DND-41 (cell line): ENCODE measurements around the gene ENO4.

Experiments
- ATAC-seq: fragments of 200-7000 bp; cut with Tn5 transposase; 3 replicates; pipeline ENCODE4 v1.9.1; 2021; ENCODE audit warnings: low read depth; ENCODE audit not compliant: insufficient read depth
- DNase-seq: peaks from one replicate; pipeline ENCODE4 v3.0.0-alpha.2; 2020
- H2AFZ ChIP-seq: 2 replicates; pipeline ENCODE4 v1.6.0; 2012; ENCODE audit warnings: low read depth, low read length
- H3K27ac ChIP-seq: 2 replicates; pipeline ENCODE4 v1.5.1; 2012; ENCODE audit warnings: low read length, inconsistent platforms
- H3K27me3 ChIP-seq: fragments of 200-600 bp; sonication (generic); 2 replicates; pipeline ENCODE4 v1.6.0; 2012; ENCODE audit warnings: low read length, mild to moderate bottlenecking, inconsistent platforms; ENCODE audit not compliant: insufficient read depth, poor library complexity
- H3K36me3 ChIP-seq: 2 replicates; pipeline ENCODE4 v1.5.1; 2012; ENCODE audit warnings: low read length, inconsistent platforms; ENCODE audit not compliant: insufficient read depth
- H3K4me1 ChIP-seq: 2 replicates; pipeline ENCODE4 v1.5.1; 2012; ENCODE audit warnings: mild to moderate bottlenecking, low read length; ENCODE audit not compliant: insufficient read depth
- H3K4me2 ChIP-seq: 2 replicates; pipeline ENCODE4 v1.6.0; 2012; ENCODE audit warnings: mild to moderate bottlenecking, moderate library complexity, low read length, inconsistent platforms; ENCODE audit not compliant: insufficient read depth
- H3K4me3 ChIP-seq, 2 experiments: fragments of 200-600 bp in 1 of 2; shearing (Covaris generic) in 1 of 2; 2 replicates each; pipeline ENCODE4 v1.5.1; 2012 to 2016; ENCODE audit warnings: inconsistent platforms in 2 of 2, low read length in 2 of 2, mild to moderate bottlenecking in 2 of 2, low read depth in 1 of 2, moderate library complexity in 1 of 2
- H3K79me2 ChIP-seq: 2 replicates; pipeline ENCODE4 v1.6.0; 2012; ENCODE audit warnings: low read length, inconsistent platforms; ENCODE audit not compliant: insufficient read depth
- H3K9ac ChIP-seq: 2 replicates; pipeline ENCODE4 v1.6.0; 2012; ENCODE audit warnings: low read depth, mild to moderate bottlenecking, inconsistent platforms, low read length, moderate library complexity
- H3K9me3 ChIP-seq: 2 replicates; pipeline ENCODE4 v1.5.1; 2012; ENCODE audit warnings: low read length, moderate library complexity, mild to moderate bottlenecking, inconsistent platforms; ENCODE audit not compliant: insufficient read depth, severe bottlenecking
- H4K20me1 ChIP-seq: 2 replicates; pipeline ENCODE4 v1.6.0; 2012; ENCODE audit warnings: low read length; ENCODE audit not compliant: insufficient read depth
- EZH2 ChIP-seq: IDR thresholded peaks from 3 replicates; pipeline ENCODE4 v1.6.1; 2012; ENCODE audit warnings: borderline replicate concordance, low read depth, mild to moderate bottlenecking, moderate library complexity, low read length, inconsistent platforms; ENCODE audit not compliant: severe bottlenecking
- TF ChIP-seq, protein P1 (sequence below): IDR thresholded peaks from 2 replicates; pipeline ENCODE4 v1.5.1; 2012; ENCODE audit warnings: borderline replicate concordance, low read length, moderate library complexity, mild to moderate bottlenecking; ENCODE audit not compliant: poor library complexity, severe bottlenecking; ENCODE audit errors: extremely low read depth

The ENO4 gene

GRCh38 chr10:116849248-116850057 lies at the start of gene ENO4:
Gene ENO4, plus strand, starts transcription at chr10:116849499. Its CDS starts 68 bp downstream, at chr10:116849567.
- DNase-seq (no peak), ATAC-seq (no peak)
- Histone ChIP-seq H3K27ac (no peak within 1 kb of the TSS), H2AFZ (no peak within 1 kb of the TSS), H4K20me1 (no peaks in the 10 kb centered on the region), H3K79me2 (no peaks in the 10 kb centered on the region), H3K4me3 (no peak within 1 kb of the TSS), H3K9me3 (no peaks in the 10 kb centered on the region), H3K4me2 (no peak within 1 kb of the TSS), H3K27me3 (no peaks in the 10 kb centered on the region), H3K36me3 (no peaks in the 10 kb centered on the region), H3K9ac (no peak within 1 kb of the TSS), H3K4me1 (no peaks in the 10 kb centered on the region)
- TF ChIP-seq, protein P1, sequence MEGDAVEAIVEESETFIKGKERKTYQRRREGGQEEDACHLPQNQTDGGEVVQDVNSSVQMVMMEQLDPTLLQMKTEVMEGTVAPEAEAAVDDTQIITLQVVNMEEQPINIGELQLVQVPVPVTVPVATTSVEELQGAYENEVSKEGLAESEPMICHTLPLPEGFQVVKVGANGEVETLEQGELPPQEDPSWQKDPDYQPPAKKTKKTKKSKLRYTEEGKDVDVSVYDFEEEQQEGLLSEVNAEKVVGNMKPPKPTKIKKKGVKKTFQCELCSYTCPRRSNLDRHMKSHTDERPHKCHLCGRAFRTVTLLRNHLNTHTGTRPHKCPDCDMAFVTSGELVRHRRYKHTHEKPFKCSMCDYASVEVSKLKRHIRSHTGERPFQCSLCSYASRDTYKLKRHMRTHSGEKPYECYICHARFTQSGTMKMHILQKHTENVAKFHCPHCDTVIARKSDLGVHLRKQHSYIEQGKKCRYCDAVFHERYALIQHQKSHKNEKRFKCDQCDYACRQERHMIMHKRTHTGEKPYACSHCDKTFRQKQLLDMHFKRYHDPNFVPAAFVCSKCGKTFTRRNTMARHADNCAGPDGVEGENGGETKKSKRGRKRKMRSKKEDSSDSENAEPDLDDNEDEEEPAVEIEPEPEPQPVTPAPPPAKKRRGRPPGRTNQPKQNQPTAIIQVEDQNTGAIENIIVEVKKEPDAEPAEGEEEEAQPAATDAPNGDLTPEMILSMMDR = no peak
- TF ChIP-seq EZH2 = no peak

GRCh38 chr10:116800286-116800929 lies 48.9 kb upstream of the ENO4 start:
- DNase-seq (no peak), ATAC-seq (no peak)
- H2AFZ ChIP-seq = no peak overlapping the region
- no peaks in the 10 kb centered on the region for H3K79me2 ChIP-seq
- H3K4me3 ChIP-seq = no peak overlapping the region
- TF ChIP-seq, protein P1 = no peak
- no peak for TF ChIP-seq EZH2
- H3K9ac ChIP-seq = no peak overlapping the region
- no peaks in the 10 kb centered on the region for H3K9me3 ChIP-seq
- H3K36me3 ChIP-seq = no peaks in the 10 kb centered on the region
- H4K20me1 ChIP-seq = no peaks in the 10 kb centered on the region; the same call in 1 of the 2 replicates
- no peaks in the 10 kb centered on the region for H3K27me3 ChIP-seq
- no peak overlapping the region for H3K4me2 ChIP-seq
- H3K4me1 ChIP-seq = no peaks in the 10 kb centered on the region
- H3K27ac ChIP-seq = no peak overlapping the region

GRCh38 chr10:116801658-116802057 lies 47.6 kb upstream of the ENO4 start:
- no peak overlapping the region for H3K27ac ChIP-seq
- DNase-seq (no peak), ATAC-seq (no peak)
- no peak overlapping the region for H3K4me3 ChIP-seq
- no peak overlapping the region for H2AFZ ChIP-seq
- H3K27me3 ChIP-seq = no peaks in the 10 kb centered on the region
- no peak overlapping the region for H3K9ac ChIP-seq
- no peak overlapping the region for H3K4me2 ChIP-seq
- H3K79me2 ChIP-seq = no peaks in the 10 kb centered on the region
- TF ChIP-seq, protein P1 = no peak
- no peak for TF ChIP-seq EZH2
- H4K20me1 ChIP-seq = no peaks in the 10 kb centered on the region; the same call in 1 of the 2 replicates
- H3K9me3 ChIP-seq = no peaks in the 10 kb centered on the region
- no peaks in the 10 kb centered on the region for H3K36me3 ChIP-seq
- no peaks in the 10 kb centered on the region for H3K4me1 ChIP-seq
